BJ (cell line): Measurements from ENCODE around the gene KCND3. TPM values are rescaled to one million over a fixed set of nuclear protein-coding genes. Genes with fewer than 3 reads are reported as not detected.

Experiments
- CTCF ChIA-PET: fragments of 350-600 bp; formaldehyde crosslinking; extraction: SDS; loops from one replicate; lab custom pipeline; 2021; ENCODE audit warnings: antibody characterized with exemption, inconsistent platforms; lab: Yijun Ruan, JAX
- POLR2A ChIA-PET: fragments of 300-600 bp; sonication (Branson Sonifier 250); formaldehyde crosslinking; extraction: SDS; loops from one replicate; lab custom pipeline; 2021; ENCODE audit warnings: antibody characterized with exemption; lab: Charles Lee
- DNase-seq: peaks from one replicate; pipeline ENCODE4 v3.0.0-alpha.2; 2011; ENCODE audit warnings: low read depth
- H3K27me3 ChIP-seq: 2 replicates; pipeline ENCODE4 v1.6.0; 2011; ENCODE audit warnings: low read length; ENCODE audit not compliant: control insufficient read depth, insufficient read depth
- H3K36me3 ChIP-seq: 2 replicates; pipeline ENCODE4 v1.5.1; 2011; ENCODE audit warnings: low read length; ENCODE audit not compliant: control insufficient read depth, insufficient read depth
- H3K4me3 ChIP-seq: 2 replicates; pipeline ENCODE4 v1.5.1; 2011; ENCODE audit warnings: low read depth, mild to moderate bottlenecking, control low read depth, low read length
- polyA plus RNA-seq: library from polyadenylated mRNA; depleted of rRNA; stranded (reverse); fragments of >200 nt; gene quantifications from 2 replicates; pipeline ENCODE4 v1.2.3, GENCODE V29; 2011
- TF ChIP-seq, protein P1 (sequence below): IDR thresholded peaks from 2 replicates; pipeline ENCODE4 v1.5.1; 2011; ENCODE audit warnings: low read depth, mild to moderate bottlenecking, control low read depth, inconsistent platforms, low read length, moderate library complexity; ENCODE audit not compliant: insufficient read depth

The KCND3 gene
- polyA plus RNA-seq, 1 experiment, result 3.6 TPM

DNA sequence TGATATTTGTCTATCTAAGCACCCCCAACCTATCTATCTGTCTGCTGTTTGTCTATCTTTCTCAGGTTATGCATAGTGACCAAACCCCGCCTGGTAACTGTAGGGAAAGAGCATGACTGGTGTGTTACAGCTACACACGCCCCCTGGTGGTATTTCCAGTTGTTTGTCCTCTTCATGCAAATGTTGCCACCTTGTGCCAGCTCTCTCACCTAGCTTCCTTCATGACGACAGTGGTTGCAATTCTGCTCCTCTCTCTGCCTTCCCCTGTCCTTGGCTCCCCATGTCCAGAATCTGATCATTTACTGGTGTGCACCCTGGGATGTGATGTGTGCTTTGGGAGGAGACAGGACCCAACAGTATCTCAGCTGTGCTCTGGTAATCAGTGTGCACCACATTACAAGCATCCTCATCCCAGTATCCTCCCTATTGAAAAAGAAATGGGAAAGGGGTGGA is 242.2 kb downstream of the KCND3 start:
- no peaks in the 10 kb centered on the region for H3K27me3 ChIP-seq
- no peak for DNase-seq
- ChIA-PET POLR2A (interaction anchor here (0.6 kb wide), 1 partner anchor 273 kb away, joined by 5 read pairs; no protein-coding TSS in a partner anchor), CTCF (interaction anchor here (0.8 to 3.7 kb wide), 22 partner anchors 8 to 270 kb away, joined by 3 to 38 read pairs (median 4); partner anchors contain the start of genes DDX20 and INKA2)
- no peak overlapping the region for H3K4me3 ChIP-seq
- TF ChIP-seq, protein P1, sequence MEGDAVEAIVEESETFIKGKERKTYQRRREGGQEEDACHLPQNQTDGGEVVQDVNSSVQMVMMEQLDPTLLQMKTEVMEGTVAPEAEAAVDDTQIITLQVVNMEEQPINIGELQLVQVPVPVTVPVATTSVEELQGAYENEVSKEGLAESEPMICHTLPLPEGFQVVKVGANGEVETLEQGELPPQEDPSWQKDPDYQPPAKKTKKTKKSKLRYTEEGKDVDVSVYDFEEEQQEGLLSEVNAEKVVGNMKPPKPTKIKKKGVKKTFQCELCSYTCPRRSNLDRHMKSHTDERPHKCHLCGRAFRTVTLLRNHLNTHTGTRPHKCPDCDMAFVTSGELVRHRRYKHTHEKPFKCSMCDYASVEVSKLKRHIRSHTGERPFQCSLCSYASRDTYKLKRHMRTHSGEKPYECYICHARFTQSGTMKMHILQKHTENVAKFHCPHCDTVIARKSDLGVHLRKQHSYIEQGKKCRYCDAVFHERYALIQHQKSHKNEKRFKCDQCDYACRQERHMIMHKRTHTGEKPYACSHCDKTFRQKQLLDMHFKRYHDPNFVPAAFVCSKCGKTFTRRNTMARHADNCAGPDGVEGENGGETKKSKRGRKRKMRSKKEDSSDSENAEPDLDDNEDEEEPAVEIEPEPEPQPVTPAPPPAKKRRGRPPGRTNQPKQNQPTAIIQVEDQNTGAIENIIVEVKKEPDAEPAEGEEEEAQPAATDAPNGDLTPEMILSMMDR, result peak; percentile 61
- no peaks in the 10 kb centered on the region for H3K36me3 ChIP-seq

- POLR2A ChIA-PET, result interaction anchor here (0.6 kb wide), 2 partner anchors 9 to 272 kb away, joined by 5 read pairs; partner anchors contain the start of gene DDX20
- H3K27me3 ChIP-seq, result no peaks in the 10 kb centered on the region
- DNase-seq, result no peak
- TF ChIP-seq, protein P1, result no peak
- CTCF ChIA-PET, result interaction anchor here (0.8 to 3.7 kb wide), 15 partner anchors 7 to 269 kb away, joined by 3 to 38 read pairs (median 4); partner anchors contain the start of gene INKA2
- H3K4me3 ChIP-seq, result no peak overlapping the region
- H3K36me3 ChIP-seq, result no peaks in the 10 kb centered on the region
Observed at GRCh38 chr1:111746614-111746999, 242.9 kb downstream of the KCND3 start.

- ChIA-PET POLR2A (interaction anchor here (0.6 kb wide), 1 partner anchor 10 kb away, joined by 5 read pairs; the partner anchor contains the start of gene DDX20), CTCF (interaction anchor here (0.9 to 3.7 kb wide), 9 partner anchors 8 to 269 kb away, joined by 3 to 38 read pairs (median 4); partner anchors contain the start of gene DDX20)
- no peak for DNase-seq
- Histone ChIP-seq H3K27me3 (no peaks in the 10 kb centered on the region), H3K36me3 (no peaks in the 10 kb centered on the region), H3K4me3 (no peak overlapping the region)
- TF ChIP-seq, protein P1, result no peak
Observed at GRCh38 chr1:111745675-111746613, 243.5 kb downstream of the KCND3 start.

- ChIA-PET CTCF (interaction anchor here (0.9 to 2.4 kb wide), 5 partner anchors 16 to 236 kb away, joined by 3 to 12 read pairs (median 7); no protein-coding TSS in a partner anchor), POLR2A (interaction anchor here (0.5 kb wide), 1 partner anchor 20 kb away, joined by 3 read pairs; no protein-coding TSS in a partner anchor)
- Histone ChIP-seq H3K27me3 (no peaks in the 10 kb centered on the region), H3K36me3 (no peaks in the 10 kb centered on the region), H3K4me3 (no peak overlapping the region)
- TF ChIP-seq, protein P1, result no peak
- DNase-seq, result no peak
Observed at GRCh38 chr1:111743679-111744101, 245.8 kb downstream of the KCND3 start.
